ENCODE data around the gene CFAP410.
"Not testable (repeated sequence)": the region's sequence is repeated elsewhere in the genome, so short reads cannot be mapped to it uniquely, and the experiment has no call there.

CFAP410 gene

GRCh38 chr21:44312089-44312488 lies 27.1 kb downstream of the CFAP410 start:
- Mint-ChIP-seq H3K36me3 (ENCODE audit: low read depth) (peaks cover 13% of the 10 kb centered on the region), H3K4me3 (no peak overlapping the region), H3K4me1 (no peaks in the 10 kb centered on the region), H3K27ac (no peak overlapping the region), H3K9me3 (no peaks in the 10 kb centered on the region), H3K27me3 (no peaks in the 10 kb centered on the region)
- no peak for ATAC-seq
- no peak for DNase-seq

GRCh38 chr21:44310628-44311507 lies 28.3 kb downstream of the CFAP410 start:
- Mint-ChIP-seq H3K27me3 (no peaks in the 10 kb centered on the region), H3K4me1 (no peaks in the 10 kb centered on the region), H3K27ac (no peak overlapping the region), H3K4me3 (no peak overlapping the region), H3K36me3 (ENCODE audit: low read depth) (peaks cover 10% of the 10 kb centered on the region), H3K9me3 (no peaks in the 10 kb centered on the region)
- DNase-seq (no peak), ATAC-seq (no peak)

- Mint-ChIP-seq H3K4me3 (no peak overlapping the region), H3K36me3 (ENCODE audit: low read depth) (peaks cover 16% of the 10 kb centered on the region), H3K9me3 (no peaks in the 10 kb centered on the region), H3K4me1 (peaks cover 20% of the 10 kb centered on the region), H3K27ac (no peak overlapping the region), H3K27me3 (no peaks in the 10 kb centered on the region)
- DNase-seq = no peak
- ATAC-seq = no peak
These were observed 32.1 kb downstream of the CFAP410 start for GRCh38 chr21:44306936-44307704.

GRCh38 chr21:44305691-44306090 lies 33.5 kb downstream of the CFAP410 start:
- Mint-ChIP-seq H3K4me3 (no peak overlapping the region), H3K27ac (no peak overlapping the region), H3K4me1 (peaks cover 34% of the 10 kb centered on the region), H3K9me3 (no peaks in the 10 kb centered on the region), H3K27me3 (no peaks in the 10 kb centered on the region), H3K36me3 (ENCODE audit: low read depth) (peaks cover 12% of the 10 kb centered on the region)
- no peak for DNase-seq
- no peak for ATAC-seq

- Mint-ChIP-seq H3K4me1 (peaks cover 34% of the 10 kb centered on the region), H3K36me3 (ENCODE audit: low read depth) (peaks cover 12% of the 10 kb centered on the region), H3K27me3 (no peaks in the 10 kb centered on the region), H3K27ac (no peak overlapping the region), H3K4me3 (no peak overlapping the region), H3K9me3 (no peaks in the 10 kb centered on the region)
- DNase-seq = peak; percentile 49
- ATAC-seq = peak; percentile 42
These were observed 34.3 kb downstream of the CFAP410 start for GRCh38 chr21:44304877-44305293.

GRCh38 chr21:44304011-44304616 lies 35.1 kb downstream of the CFAP410 start:
- Mint-ChIP-seq H3K27me3 (no peaks in the 10 kb centered on the region), H3K4me1 (peaks cover 38% of the 10 kb centered on the region), H3K4me3 (no peak overlapping the region), H3K9me3 (no peaks in the 10 kb centered on the region), H3K36me3 (ENCODE audit: low read depth) (peaks cover 12% of the 10 kb centered on the region), H3K27ac (no peak overlapping the region)
- ATAC-seq (no peak), DNase-seq (no peak)

GRCh38 chr21:44303490-44303981 lies 35.7 kb downstream of the CFAP410 start:
- no peaks in the 10 kb centered on the region for H3K27me3 Mint-ChIP-seq
- DNase-seq (no peak), ATAC-seq (no peak)
- H3K4me1 Mint-ChIP-seq = peaks cover 43% of the 10 kb centered on the region
- no peak overlapping the region for H3K4me3 Mint-ChIP-seq
- H3K9me3 Mint-ChIP-seq = no peaks in the 10 kb centered on the region
- peaks cover 12% of the 10 kb centered on the region for H3K36me3 Mint-ChIP-seq (ENCODE audit: low read depth)
- H3K27ac Mint-ChIP-seq = no peak overlapping the region

- H3K27me3 Mint-ChIP-seq, H3K9me3 Mint-ChIP-seq, H3K27ac Mint-ChIP-seq, H3K4me3 Mint-ChIP-seq, DNase-seq, ATAC-seq: not testable (repeated sequence)
- Mint-ChIP-seq H3K36me3 (ENCODE audit: low read depth) (peaks cover 11% of the 10 kb centered on the region), H3K4me1 (peaks cover 50% of the 10 kb centered on the region)
These were observed 36.4 kb downstream of the CFAP410 start for GRCh38 chr21:44302573-44303401.

- ATAC-seq (no peak), DNase-seq (no peak)
- Mint-ChIP-seq H3K4me3 (peak overlapping the region; percentile 34), H3K9me3 (no peaks in the 10 kb centered on the region), H3K36me3 (ENCODE audit: low read depth) (peaks cover 7% of the 10 kb centered on the region), H3K27me3 (no peaks in the 10 kb centered on the region), H3K27ac (peak overlapping the region; percentile 56), H3K4me1 (peaks cover 56% of the 10 kb centered on the region)
These were observed 37.2 kb downstream of the CFAP410 start for GRCh38 chr21:44301961-44302406.

- H3K4me1 Mint-ChIP-seq = peaks cover 56% of the 10 kb centered on the region
These were observed 38.0 kb downstream of the CFAP410 start for GRCh38 chr21:44301141-44301540.

GRCh38 chr21:44300262-44300959 lies 38.8 kb downstream of the CFAP410 start:
- Mint-ChIP-seq H3K4me1 (peaks cover 57% of the 10 kb centered on the region), H3K27ac (peak overlapping the region; percentile 56), H3K36me3 (ENCODE audit: low read depth) (peaks cover 7% of the 10 kb centered on the region), H3K27me3 (no peaks in the 10 kb centered on the region), H3K4me3 (peak overlapping the region; percentile 82), H3K9me3 (no peaks in the 10 kb centered on the region)
- ATAC-seq (peak; percentile 42), DNase-seq (peak; percentile 74)

More at GRCh38 chr21:44301141-44301540, 38.0 kb downstream of the CFAP410 start:
- peak overlapping the region; percentile 56 for H3K27ac Mint-ChIP-seq
- H3K27me3 Mint-ChIP-seq = no peaks in the 10 kb centered on the region
- H3K36me3 Mint-ChIP-seq (ENCODE audit: low read depth) = peaks cover 7% of the 10 kb centered on the region
- H3K9me3 Mint-ChIP-seq = no peaks in the 10 kb centered on the region
- DNase-seq (no peak), ATAC-seq (no peak)
- H3K4me3 Mint-ChIP-seq = peak overlapping the region; percentile 82

- H3K27me3 Mint-ChIP-seq = no peaks in the 10 kb centered on the region
- no peaks in the 10 kb centered on the region for H3K9me3 Mint-ChIP-seq
- DNase-seq (peak; percentile 77), ATAC-seq (peak; percentile 69)
- peak within 1 kb of the TSS; percentile 93 for H3K27ac Mint-ChIP-seq
- peaks cover 58% of the 10 kb centered on the region for H3K4me1 Mint-ChIP-seq
- H3K36me3 Mint-ChIP-seq (ENCODE audit: low read depth) = peaks cover 4% of the 10 kb centered on the region
- H3K4me3 Mint-ChIP-seq = peak within 1 kb of the TSS; percentile 85
These were observed 39.5 kb downstream of the CFAP410 start, which contains the start of gene PFKL for GRCh38 chr21:44299458-44300261. TSS of gene PFKL (plus strand) at chr21:44300053. CDS start at chr21:44300106, 53 bp downstream.

All from activated naive CD8-positive, alpha-beta T cell treated with anti-CD3 and anti-CD28 coated beads, Interleukin-2, amount 50 U/mL, for 24 hours (primary cell).